ENCODE results near the gene VAMP3. TPM values are rescaled to one million over a fixed set of nuclear protein-coding genes. Genes with fewer than 3 reads are reported as not detected.

VAMP3 gene
- polyA plus RNA-seq, 1 donor from 2014 or later = 20.2 TPM

DNA sequence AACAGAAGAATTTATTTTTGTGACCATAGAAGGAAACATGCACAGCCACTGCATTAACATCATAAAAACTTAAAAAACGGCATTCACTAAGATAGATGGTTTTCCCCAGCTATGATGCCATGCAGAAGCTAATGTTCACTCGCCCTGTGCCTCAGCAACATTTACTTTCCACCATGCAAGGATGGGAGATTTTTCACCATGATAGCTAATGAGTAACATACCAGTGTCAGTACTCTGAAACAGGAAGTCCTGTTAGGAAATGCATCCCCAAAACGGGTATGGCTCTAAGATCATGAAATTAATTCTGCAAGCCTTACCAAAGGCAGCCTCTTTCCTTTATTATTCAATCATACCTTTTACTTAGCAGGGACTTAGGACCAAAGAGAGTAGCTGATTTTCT is 17.5 kb upstream of the VAMP3 start:
- H3K27ac ChIP-seq (ENCODE audit: low read length) = no peak overlapping the region
- H3F3A ChIP-seq (ENCODE audit: insufficient read depth, low read length, poor library complexity, severe bottlenecking) = no peaks in the 10 kb centered on the region
- no peak overlapping the region for H3K9ac ChIP-seq (ENCODE audit: low read length)

DNA sequence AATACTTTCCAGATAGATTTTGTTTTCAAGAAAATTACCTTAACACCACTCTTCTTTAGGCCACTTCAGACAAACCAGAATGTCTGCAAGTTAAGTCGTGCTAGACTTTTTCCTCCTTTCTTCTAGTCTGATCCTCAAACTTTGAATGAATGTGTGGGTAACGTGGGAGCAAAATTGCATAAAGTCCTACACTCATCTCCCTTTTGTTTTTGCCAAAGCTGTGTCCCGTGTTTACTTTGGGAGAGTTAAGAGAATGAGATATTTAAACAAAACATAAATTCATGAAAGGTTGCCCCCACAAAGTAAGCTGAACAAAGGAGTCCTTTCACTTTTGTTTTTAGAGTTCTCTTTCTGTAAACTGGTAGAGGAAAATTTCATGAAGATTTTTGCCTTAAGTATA is 16.9 kb upstream of the VAMP3 start:
- H3F3A ChIP-seq (ENCODE audit: insufficient read depth, low read length, poor library complexity, severe bottlenecking) = no peaks in the 10 kb centered on the region
- no peaks in the 10 kb centered on the region for H3K9me3 ChIP-seq (ENCODE audit: low read length)
- no peak overlapping the region for H3K27ac ChIP-seq (ENCODE audit: low read length)
- H2AFZ ChIP-seq (ENCODE audit: low read depth, low read length) = no peak overlapping the region
- H3K4me2 ChIP-seq (ENCODE audit: low read length) = no peak overlapping the region
- H3K4me3 ChIP-seq (ENCODE audit: low read length) = no peak overlapping the region
- no peaks in the 10 kb centered on the region for H3K9me2 ChIP-seq (ENCODE audit: insufficient read depth, low read length)
- H3K27me3 ChIP-seq (ENCODE audit: insufficient read depth, low read depth, low read length) = no peaks in the 10 kb centered on the region
- no peak for TF ChIP-seq POLR2AphosphoS5 (IDR thresholded peaks at IDR 0.05)
- H3K36me3 ChIP-seq (ENCODE audit: insufficient read depth, low read length) = peaks cover 8% of the 10 kb centered on the region
- H3K9ac ChIP-seq (ENCODE audit: low read length) = no peak overlapping the region
- H3K79me2 ChIP-seq (replicated peaks; ENCODE audit: insufficient read depth, low read length) = no peaks in the 10 kb centered on the region
- no peaks in the 10 kb centered on the region for H4K20me1 ChIP-seq (ENCODE audit: insufficient read depth)

More for the DNA sequence above, 17.5 kb upstream of the VAMP3 start:
- Histone ChIP-seq H4K20me1 (ENCODE audit: insufficient read depth) (no peaks in the 10 kb centered on the region), H3K9me3 (ENCODE audit: low read length) (no peaks in the 10 kb centered on the region), H2AFZ (ENCODE audit: low read depth, low read length) (no peak overlapping the region), H3K4me2 (ENCODE audit: low read length) (no peak overlapping the region), H3K4me3 (ENCODE audit: low read length) (no peak overlapping the region), H3K36me3 (ENCODE audit: insufficient read depth, low read length) (peaks cover 8% of the 10 kb centered on the region), H3K9me2 (ENCODE audit: insufficient read depth, low read length) (no peaks in the 10 kb centered on the region), H3K27me3 (ENCODE audit: insufficient read depth, low read depth, low read length) (no peaks in the 10 kb centered on the region), H3K79me2 (replicated peaks; ENCODE audit: insufficient read depth, low read length) (no peaks in the 10 kb centered on the region)
- TF ChIP-seq, protein P1, sequence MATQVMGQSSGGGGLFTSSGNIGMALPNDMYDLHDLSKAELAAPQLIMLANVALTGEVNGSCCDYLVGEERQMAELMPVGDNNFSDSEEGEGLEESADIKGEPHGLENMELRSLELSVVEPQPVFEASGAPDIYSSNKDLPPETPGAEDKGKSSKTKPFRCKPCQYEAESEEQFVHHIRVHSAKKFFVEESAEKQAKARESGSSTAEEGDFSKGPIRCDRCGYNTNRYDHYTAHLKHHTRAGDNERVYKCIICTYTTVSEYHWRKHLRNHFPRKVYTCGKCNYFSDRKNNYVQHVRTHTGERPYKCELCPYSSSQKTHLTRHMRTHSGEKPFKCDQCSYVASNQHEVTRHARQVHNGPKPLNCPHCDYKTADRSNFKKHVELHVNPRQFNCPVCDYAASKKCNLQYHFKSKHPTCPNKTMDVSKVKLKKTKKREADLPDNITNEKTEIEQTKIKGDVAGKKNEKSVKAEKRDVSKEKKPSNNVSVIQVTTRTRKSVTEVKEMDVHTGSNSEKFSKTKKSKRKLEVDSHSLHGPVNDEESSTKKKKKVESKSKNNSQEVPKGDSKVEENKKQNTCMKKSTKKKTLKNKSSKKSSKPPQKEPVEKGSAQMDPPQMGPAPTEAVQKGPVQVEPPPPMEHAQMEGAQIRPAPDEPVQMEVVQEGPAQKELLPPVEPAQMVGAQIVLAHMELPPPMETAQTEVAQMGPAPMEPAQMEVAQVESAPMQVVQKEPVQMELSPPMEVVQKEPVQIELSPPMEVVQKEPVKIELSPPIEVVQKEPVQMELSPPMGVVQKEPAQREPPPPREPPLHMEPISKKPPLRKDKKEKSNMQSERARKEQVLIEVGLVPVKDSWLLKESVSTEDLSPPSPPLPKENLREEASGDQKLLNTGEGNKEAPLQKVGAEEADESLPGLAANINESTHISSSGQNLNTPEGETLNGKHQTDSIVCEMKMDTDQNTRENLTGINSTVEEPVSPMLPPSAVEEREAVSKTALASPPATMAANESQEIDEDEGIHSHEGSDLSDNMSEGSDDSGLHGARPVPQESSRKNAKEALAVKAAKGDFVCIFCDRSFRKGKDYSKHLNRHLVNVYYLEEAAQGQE (IDR thresholded peaks at IDR 0.05; ENCODE audit: borderline replicate concordance) = no peak
- TF ChIP-seq RAD21 (conservative IDR thresholded peaks at IDR 0.05) (no peak), TAF1 (IDR thresholded peaks at IDR 0.05; ENCODE audit: low read depth) (no peak), SMC3 (conservative IDR thresholded peaks at IDR 0.05; ENCODE audit: poor library complexity) (no peak), EZH2 (IDR thresholded peaks at IDR 0.05; ENCODE audit: borderline replicate concordance, insufficient read depth, low read length, poor library complexity, severe bottlenecking) (no peak), EP300 (conservative IDR thresholded peaks at IDR 0.05; ENCODE audit: poor library complexity, severe bottlenecking) (no peak), MXI1 (conservative IDR thresholded peaks at IDR 0.05; ENCODE audit: poor library complexity, severe bottlenecking) (no peak), POLR2AphosphoS5 (IDR thresholded peaks at IDR 0.05) (no peak)
- TF ChIP-seq, protein P2, sequence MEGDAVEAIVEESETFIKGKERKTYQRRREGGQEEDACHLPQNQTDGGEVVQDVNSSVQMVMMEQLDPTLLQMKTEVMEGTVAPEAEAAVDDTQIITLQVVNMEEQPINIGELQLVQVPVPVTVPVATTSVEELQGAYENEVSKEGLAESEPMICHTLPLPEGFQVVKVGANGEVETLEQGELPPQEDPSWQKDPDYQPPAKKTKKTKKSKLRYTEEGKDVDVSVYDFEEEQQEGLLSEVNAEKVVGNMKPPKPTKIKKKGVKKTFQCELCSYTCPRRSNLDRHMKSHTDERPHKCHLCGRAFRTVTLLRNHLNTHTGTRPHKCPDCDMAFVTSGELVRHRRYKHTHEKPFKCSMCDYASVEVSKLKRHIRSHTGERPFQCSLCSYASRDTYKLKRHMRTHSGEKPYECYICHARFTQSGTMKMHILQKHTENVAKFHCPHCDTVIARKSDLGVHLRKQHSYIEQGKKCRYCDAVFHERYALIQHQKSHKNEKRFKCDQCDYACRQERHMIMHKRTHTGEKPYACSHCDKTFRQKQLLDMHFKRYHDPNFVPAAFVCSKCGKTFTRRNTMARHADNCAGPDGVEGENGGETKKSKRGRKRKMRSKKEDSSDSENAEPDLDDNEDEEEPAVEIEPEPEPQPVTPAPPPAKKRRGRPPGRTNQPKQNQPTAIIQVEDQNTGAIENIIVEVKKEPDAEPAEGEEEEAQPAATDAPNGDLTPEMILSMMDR (IDR thresholded peaks at IDR 0.05; ENCODE audit: poor library complexity, severe bottlenecking) = no peak

DNA sequence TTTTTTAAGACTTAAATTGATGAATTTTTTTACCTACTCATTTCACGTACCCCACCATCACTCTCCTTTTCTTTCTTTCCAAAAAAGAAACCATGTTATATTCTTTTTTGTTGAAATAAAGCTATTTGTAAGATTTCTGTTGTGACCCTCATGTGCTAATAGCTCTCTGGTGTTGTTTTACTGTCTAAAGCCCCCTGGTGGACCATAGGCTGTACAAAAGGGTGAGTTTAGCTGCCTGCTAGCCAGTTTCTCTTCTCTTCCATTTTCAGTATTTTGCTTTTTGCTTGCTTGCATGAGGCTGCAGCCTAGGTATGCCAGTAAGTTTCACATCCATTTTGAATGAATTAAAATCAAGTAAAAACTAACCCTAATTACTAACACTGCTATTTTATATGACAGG is 15.6 kb upstream of the VAMP3 start:
- Histone ChIP-seq H3K9ac (ENCODE audit: low read length) (no peak overlapping the region), H3K79me2 (replicated peaks; ENCODE audit: insufficient read depth, low read length) (no peaks in the 10 kb centered on the region), H3K9me3 (ENCODE audit: low read length) (no peaks in the 10 kb centered on the region), H4K20me1 (ENCODE audit: insufficient read depth) (no peaks in the 10 kb centered on the region), H2AFZ (ENCODE audit: low read depth, low read length) (no peak overlapping the region), H3K27me3 (ENCODE audit: insufficient read depth, low read depth, low read length) (no peaks in the 10 kb centered on the region), H3K4me2 (ENCODE audit: low read length) (no peak overlapping the region), H3K36me3 (ENCODE audit: insufficient read depth, low read length) (peaks cover 11% of the 10 kb centered on the region), H3F3A (ENCODE audit: insufficient read depth, low read length, poor library complexity, severe bottlenecking) (no peaks in the 10 kb centered on the region), H3K4me3 (ENCODE audit: low read length) (no peak overlapping the region), H3K27ac (ENCODE audit: low read length) (no peak overlapping the region), H3K9me2 (ENCODE audit: insufficient read depth, low read length) (no peaks in the 10 kb centered on the region)
- TF ChIP-seq, protein P2 (IDR thresholded peaks at IDR 0.05; ENCODE audit: poor library complexity, severe bottlenecking) = peak; percentile 33
- TF ChIP-seq, protein P1 (IDR thresholded peaks at IDR 0.05; ENCODE audit: borderline replicate concordance) = no peak
- peak; percentile 20 for TF ChIP-seq SMC3 (conservative IDR thresholded peaks at IDR 0.05; ENCODE audit: poor library complexity)
- no peak for TF ChIP-seq MXI1 (conservative IDR thresholded peaks at IDR 0.05; ENCODE audit: poor library complexity, severe bottlenecking)
- no peak for TF ChIP-seq RAD21 (conservative IDR thresholded peaks at IDR 0.05)
- no peak for TF ChIP-seq TAF1 (IDR thresholded peaks at IDR 0.05; ENCODE audit: low read depth)
- TF ChIP-seq POLR2AphosphoS5 (IDR thresholded peaks at IDR 0.05) = no peak

Data from neural cell (in vitro differentiated cells).